GM18861 (cell line): ENCODE data around the gene RAB3A.

ENCODE experiments used
- ATAC-seq: cut with Tn5 transposase; IDR thresholded peaks from one replicate; pipeline ENCODE4 v1.9.1; 2021; ENCODE audit not compliant: unreplicated experiment

RAB3A gene, protein sequence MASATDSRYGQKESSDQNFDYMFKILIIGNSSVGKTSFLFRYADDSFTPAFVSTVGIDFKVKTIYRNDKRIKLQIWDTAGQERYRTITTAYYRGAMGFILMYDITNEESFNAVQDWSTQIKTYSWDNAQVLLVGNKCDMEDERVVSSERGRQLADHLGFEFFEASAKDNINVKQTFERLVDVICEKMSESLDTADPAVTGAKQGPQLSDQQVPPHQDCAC

DNA sequence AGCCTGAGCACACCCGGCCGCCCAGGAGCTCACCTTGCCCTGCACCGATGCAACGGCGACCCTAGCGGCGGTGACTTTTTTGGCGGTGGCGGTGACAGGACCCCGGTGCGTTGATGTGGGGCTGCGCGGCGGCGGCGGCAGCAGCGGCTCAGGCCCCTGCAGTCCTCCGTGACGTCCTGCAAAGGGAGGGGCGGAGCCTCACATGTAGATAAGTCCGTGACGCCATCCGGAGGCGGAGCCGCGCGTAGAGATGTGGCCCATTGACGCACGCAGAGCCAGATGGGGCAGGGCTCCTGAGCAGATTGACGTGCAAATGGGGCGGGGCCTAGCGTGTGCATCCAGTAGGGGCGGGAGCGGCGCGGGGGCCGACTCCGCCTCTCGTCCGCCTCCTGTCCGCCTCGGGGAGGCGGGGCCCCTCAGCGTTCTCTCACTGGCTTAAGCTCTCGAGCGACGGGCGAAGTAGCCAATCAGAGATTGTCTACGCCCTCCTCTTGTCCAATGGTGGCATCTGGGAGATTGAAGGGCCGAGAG is at the start of gene RAB3A:
TSS of gene RAB3A (minus strand) at position 180 of the 531 bp plus-strand sequence. CDS start 1,302 bp downstream, outside the sequence.
- ATAC-seq = peak; percentile 87

DNA sequence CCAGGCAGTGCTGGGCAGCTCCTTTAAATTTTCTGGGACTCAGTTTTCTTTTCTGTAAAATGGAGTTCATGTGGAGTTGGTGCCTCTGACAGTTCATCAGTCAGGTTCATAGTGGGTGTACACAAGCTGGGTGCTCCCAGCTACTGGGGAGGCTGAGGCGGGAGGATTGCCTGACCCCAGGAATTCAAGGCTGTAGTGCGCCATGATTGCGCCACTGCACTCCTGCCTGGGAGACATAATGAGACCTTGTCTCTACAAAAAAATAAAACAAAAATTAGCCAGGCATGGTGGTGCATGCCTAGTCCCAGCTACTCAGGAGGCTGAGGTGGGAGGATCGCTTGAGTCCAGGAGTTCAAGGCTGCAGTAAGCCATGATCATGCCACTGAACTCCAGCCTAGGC is 49.3 kb upstream of the RAB3A start:
- no peak for ATAC-seq

DNA sequence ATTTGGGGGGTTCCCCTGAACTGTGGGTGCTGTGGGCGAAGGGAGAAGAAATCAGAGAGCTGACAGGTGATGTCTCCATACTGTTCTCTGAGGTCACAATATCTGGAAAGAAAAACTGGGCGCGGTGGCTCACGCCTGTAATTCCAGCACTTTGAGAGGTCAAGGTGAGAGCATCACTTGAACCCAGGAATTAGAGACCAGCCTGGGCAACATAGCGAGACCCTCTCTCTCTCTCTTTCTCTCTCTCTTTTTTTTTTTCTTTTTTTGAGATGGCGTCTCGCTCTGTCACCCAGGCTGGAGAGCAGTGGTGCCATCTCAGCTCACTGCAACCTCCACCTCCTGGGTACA is 48.5 kb upstream of the RAB3A start:
- no peak for ATAC-seq

DNA sequence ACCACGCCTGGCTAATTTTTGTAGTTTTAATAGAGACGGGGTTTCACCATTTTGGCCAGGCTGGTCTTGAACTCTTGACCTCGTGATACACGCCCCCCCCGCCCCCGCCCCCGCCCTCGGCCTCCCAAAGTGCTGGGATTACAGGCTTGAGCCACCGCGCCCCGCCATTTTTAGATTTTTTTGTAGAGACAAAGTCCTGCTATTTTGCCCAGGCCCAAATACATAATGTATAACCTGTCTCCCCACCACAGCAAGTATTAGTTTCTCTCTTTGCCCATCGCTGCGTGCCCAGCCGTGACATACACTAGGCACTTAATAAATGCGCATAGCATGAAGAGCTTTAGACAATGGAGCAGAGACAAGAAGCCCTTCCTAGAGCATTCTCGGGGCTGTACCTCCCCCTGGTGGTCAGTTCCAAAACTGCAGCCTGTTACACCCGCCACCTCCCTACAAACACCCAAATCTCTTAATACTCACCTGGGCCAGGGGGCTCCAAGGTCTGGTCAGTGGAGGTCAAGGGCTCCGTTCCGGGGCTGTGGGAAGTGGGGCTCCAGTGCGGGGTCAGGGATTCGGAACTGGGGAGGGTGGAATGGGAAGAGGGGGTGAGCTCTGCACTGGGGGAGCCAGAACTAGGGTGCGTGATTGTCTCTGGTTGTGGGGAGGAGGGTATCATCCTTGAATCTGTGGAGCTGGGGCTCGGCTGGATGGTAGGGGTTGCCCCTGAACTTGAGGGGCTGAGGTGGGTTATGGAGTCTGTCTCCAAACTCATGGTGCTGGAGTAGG is 47.9 kb upstream of the RAB3A start:
- no peak for ATAC-seq

GRCh38 chr19:18249834-18250233 is 46.0 kb upstream of the RAB3A start:
- ATAC-seq = no peak

- ATAC-seq = no peak
Observed at GRCh38 chr19:18245297-18245696, 41.5 kb upstream of the RAB3A start.

DNA sequence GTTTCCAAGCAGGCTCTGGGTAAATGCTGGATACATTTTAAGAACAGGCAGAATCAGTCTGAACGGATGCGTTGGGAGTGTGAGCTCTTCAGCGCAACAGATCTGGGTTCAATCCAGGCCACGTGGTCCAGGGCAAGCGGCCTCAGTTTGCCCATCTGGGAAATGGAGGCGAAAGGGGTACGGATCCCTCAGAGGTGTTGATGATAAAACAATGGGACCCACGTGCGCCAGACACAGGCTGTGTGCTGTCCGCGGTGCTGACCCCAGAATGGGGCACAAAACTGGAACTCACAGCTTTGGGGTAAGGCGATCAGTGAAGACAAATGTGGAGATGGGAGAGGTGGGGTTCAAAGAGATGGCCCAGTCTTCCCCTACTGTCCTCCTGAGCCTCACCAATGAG is 35.5 kb upstream of the RAB3A start:
- no peak for ATAC-seq

DNA sequence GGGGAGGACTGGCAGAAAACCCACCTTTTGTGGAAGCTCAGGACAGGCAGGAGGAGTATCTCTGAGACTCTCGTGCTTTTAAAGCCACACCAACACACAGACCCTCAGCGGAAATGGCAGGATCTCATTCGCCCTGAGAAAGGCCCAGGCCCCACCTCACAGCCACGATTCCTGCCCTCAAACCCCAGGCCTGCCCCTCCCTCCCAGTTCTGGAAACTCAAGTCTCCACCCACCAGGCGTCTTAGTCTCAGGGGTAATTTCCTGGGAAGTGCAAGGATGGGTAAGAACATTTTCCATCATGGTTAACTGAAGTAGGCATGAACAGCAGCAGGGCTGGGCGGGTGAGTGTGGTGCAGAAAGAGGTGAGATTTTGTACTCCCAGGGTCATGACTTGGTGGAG is 30.4 kb upstream of the RAB3A start:
- ATAC-seq = no peak

DNA sequence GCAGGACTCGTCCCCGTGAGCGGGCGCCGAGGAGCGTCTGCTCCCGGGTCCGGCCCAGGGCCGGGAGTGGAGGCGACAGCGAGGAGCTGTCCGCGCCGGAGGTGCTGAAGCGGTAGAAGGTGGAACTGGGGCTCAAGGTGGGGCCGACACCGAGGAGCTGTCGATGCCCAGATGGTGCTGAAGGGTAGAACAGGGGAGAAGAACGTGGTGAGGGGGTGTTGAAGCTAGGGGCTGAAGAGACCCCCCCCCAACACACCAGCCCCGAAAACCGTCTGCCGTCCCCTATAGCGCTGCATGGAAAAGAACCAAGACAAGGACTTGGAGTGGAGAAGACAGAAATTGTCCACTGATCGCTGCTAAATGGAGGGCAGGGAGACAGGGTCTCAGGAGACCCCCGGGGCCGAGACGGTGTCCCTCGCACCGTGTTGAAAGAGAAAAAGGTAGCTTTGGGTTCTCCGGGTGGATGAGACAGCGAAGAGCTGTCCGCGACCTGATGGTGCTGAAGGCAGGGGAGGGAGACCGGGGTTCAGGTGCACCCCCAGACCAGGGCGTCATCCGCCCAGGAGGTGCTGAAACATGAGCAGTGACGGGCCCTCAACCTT is 29.5 kb upstream of the RAB3A start:
- no peak for ATAC-seq

GRCh38 chr19:18232540-18233223 is 28.8 kb upstream of the RAB3A start:
- no peak for ATAC-seq

- ATAC-seq = no peak
Observed at GRCh38 chr19:18231775-18232174, 27.9 kb upstream of the RAB3A start.

DNA sequence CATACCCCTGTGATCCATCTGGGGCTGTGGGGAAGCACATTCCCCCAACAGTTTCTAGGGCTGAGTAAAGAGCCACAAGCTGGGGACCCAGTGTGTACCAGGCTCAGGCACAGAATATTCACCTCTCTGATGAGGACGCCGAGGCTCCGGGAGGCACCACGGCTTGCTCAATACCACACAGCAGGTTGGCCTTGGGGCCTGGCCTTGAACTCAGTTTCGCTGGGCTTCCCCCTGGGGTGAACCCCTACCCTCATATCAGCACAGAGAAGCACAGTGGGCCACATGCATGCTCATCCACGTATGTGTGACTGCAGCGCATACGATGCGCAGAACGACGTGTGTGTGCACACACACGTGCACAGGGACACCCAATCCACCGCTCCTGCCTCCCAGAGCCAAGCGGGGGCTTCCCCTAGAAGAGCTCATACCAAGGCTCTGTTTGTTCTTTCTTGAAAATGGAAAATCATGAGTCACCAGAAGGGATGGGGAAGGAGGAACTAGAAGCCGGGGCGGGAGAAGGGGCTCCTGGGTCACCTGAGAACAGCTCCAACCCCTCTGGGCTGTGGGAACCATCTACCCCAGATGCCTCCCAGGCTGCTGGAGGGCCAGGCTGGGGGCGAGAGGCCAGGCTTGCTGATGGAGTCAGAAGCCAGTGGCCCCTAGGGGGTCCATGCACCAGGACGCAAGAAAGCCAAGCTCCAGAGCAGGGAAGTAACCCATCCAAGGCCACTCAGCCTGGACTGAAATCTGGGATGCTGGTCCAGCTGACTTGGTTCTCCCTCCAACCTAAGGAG is 27.3 kb upstream of the RAB3A start:
- no peak for ATAC-seq

DNA sequence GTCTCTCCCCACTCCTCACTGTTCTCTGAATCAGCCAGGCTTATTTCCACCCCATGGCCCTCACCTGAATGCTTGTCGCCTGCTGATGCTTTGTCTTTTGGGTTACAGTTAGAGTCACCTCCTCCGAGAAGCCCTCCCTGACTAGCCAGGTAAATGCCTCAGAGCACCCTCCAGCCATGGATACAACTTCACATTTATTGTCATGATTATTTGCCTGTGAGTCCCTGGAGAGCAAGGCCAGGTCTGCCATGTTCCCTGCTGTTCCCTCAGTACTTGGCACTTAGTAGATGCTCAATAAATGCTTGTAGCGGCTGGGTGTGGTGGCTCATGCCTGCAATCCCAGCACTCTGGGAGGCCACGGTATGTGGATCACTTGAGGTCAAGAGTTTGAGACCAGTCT is 26.1 kb upstream of the RAB3A start:
- ATAC-seq = no peak

DNA sequence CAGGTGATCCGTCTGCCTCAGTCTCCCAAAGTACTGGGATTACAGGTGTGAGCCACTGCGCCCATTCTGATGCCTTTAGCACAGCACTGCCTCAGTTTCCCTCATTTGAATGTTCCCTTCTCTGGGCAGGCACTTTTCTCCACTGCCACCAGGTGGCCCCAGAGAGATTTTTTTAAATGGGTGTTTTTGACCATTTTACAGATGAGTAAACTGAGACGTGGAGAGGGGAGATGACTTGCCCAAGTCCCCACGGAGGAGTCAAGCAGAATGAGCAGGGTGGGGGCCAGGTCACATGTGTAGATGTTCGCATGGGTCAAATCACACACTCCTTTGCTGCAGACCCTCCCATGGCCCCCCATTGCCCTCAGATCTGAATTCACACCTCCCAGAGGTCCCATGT is 25.6 kb upstream of the RAB3A start:
- ATAC-seq = no peak

GRCh38 chr19:18227781-18228271 is 24.0 kb upstream of the RAB3A start:
- no peak for ATAC-seq

DNA sequence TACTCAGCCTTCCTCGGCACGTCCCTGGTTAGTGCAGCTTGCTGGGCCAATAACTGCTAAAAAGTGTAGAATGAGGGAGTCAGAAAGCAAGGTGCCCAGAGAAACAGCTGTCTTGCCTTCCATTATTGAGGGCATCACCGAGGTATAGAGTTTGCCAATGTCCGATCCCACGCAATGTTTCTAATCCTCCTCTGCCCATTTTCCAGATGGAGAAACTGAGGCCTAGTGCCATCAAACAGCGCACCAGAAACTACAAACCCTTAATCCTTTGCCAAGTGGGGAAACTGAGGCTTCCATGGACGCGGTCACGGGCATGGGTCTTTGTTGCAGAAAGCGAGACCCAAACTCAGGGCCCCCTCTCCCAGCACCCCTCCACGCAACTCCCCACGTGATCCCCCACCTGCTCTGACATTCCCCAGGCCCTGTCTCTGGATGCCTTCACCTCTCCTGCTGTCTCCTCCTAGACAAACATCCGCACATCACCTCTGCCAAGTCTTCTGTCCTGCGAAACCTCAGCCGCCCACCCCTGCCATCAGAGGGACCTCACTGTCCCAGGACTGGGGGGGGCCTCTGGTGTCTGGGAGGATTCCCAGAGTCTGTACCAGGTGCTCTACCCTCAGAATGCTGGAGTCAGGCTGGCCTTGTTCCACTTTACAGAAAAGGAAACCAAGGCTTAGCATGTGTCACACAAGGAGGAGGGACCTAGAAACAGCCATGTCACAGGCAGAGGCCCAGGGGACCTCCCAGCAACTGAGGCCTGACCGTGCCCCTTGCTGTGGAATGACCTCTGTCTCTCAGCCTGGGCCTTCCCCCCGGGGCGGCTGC is 23.3 kb upstream of the RAB3A start:
- no peak for ATAC-seq

DNA sequence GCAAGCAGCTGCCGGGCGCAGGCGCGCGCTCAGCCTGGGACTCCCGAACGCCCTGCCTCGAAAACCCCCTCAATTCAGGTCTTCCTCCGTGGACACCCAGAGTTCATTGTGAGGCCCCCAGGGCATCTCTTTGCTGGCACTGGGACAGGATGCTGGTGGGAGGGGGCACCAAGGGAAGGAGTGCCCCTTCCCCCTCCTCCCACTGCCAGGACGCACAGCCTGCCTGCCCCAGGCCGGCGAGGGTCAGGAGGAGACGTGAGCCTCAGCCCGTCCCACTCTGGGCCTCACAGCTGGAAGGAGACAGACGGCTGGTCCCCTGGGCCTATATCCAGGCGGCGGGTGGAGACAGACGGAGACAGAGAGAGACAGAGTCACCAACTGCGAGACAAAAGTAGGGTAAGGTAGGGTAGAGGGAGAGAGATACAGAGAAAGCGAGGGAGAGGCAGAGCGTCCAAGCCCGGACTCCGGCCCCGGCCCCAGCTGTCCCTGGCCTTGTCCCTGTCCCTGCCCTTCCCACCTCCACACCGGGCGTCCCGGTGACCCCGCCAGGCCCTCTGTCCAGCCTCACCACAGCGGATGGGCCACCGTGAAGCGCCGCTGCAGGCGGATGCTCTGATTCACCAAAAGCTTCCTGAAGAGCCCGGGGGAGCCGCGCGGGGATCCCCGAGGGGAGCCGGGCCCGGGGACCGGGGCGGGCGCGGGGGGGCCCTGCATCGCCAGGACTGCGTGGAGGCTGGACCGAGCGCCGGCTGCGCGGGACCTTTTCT is 22.0 kb upstream of the RAB3A start, which contains the start of gene PDE4C:
TSS of gene PDE4C (minus strand) at position 737 of the 767 bp plus-strand sequence. CDS start at position 714, 23 bp downstream.
- no peak for ATAC-seq

- ATAC-seq = no peak
Observed at GRCh38 chr19:18225355-18225701, 21.5 kb upstream of the RAB3A start.
